Stimulated activated CD4-positive, alpha-beta T cell treated with anti-CD3 and anti-CD28 coated beads, Interleukin-12 subunit alpha, Interleukin-12 subunit beta, amount 100 ng/mL, for 24 hours (primary cell): Measurements from ENCODE around the gene GAREM1.

Source experiments
- DNase-seq, 2 experiments: peaks; one replicate each; pipeline ENCODE4 v3.0.0-alpha.2; 2020; ENCODE audit warnings: low read depth in 2 of 2

GAREM1 gene

GRCh38 chr18:32328974-32329373 is 141.7 kb downstream of the GAREM1 start:
- DNase-seq = no peak

DNA sequence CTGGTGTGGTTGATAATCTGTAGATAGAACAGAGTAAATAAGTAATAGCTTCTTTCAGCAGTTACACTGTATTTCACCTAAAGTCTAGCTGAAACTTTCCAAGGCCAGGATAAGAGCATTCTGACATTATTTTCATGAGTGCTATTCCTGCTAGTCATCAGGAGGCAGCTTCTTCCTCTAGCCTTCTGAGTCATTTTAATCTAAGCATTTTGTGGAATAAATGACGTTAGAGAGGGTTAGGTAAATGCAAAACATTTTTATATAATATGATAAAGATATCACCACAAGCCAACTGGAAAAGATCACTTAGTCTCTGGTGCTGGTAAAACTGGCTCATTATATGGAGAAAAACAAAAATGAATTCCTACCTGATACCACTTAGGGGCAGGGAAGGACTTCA is 142.3 kb downstream of the GAREM1 start:
- DNase-seq = no peak

- DNase-seq = no peak
Observed at GRCh38 chr18:32326450-32327308, 144.0 kb downstream of the GAREM1 start.

DNA sequence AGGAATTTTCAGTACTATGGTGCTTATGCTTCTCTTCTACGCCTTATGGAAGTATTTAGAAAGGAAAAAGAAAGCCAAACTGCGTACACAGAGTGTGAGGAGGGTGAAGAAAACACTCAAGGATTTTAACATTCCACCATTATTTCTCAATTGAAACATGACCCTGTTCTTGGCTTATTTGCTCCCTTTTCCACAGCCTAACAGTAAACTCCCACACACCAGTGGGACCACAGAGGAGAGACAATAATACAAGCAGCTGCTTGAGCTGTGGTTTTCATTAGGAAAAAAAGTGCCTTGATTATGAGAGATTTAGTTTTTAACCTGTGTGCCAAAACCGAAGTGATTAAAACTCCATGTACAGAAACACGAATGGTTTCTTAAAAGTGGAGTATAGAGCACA is 146.5 kb downstream of the GAREM1 start:
- no peak for DNase-seq

GRCh38 chr18:32321826-32322225 is 148.9 kb downstream of the GAREM1 start:
- DNase-seq = no peak

DNA sequence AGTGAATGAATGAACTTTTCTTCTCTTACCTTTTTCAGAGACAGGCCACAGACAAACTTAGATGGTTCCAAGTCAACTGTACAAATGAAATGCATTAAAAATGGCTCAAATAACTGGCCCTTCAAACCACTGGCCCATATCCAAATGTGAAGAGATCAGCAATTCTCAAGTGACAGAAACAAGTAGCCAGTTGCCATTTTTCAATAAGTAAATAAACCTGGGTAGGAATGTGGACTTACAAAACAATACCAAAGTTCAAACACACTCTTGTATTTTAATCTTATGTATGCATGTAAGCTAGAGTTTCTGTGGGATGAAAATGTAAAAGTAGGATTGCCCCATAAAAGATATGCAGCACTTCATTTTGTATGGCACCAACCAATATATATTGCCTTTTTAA is 151.6 kb downstream of the GAREM1 start:
- DNase-seq = no peak

DNA sequence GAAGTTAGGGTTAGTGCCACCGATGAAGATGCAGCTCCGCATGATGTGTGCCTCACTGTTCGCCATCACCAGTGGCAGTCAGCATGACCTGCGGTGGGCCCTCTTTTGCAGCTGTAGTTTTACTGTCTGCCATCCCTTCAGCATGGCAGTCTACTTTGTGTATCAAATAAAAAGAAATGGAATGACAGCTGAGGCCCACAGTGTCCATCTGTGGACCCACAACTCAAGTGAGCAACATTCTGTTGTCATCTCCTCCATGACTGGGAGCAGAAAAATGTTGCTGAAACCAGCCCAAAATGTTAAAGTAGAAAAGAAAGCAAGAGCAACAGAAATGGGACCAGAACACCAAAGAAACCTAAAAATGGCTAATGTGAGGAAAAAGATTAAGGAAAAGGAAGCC is 152.1 kb downstream of the GAREM1 start:
- no peak for DNase-seq

- no peak for DNase-seq
Observed at GRCh38 chr18:32317651-32318050, 153.0 kb downstream of the GAREM1 start.

DNA sequence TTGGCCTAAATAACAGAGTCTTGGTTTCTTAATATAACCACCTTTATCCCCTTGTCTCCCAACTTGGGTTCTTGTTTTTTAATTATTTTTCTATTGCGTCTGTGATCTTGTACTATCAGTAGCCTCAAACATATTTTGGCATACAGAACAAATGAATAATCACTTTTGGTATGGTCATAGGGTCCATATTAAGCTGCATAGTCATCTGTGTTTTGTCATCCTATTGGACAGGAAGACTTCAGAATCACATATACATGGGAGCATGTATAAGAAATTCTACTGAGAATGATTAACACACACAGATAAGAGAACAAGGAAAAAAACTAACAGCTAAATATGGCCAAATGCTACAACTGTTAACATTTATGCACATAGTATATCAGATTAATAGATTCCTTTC is 154.8 kb downstream of the GAREM1 start:
- no peak for DNase-seq

DNA sequence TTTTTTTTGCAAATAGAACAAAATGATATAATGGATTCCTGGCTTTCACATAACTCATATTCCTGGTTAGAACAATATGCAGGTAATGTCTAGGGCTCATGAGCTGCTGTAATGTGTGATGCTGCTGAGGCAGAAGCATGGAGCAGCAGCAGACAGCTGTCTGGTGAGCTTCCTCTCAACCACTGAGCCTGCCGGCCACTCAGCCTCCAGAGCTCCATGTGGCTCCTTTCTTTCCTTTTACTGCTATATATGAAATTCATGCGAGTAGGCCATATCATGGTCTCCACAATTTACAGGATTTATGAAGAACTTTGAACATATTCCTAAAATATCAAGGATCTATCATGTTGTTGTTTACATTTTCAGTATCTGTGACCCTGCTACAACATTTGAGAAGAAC is 159.9 kb downstream of the GAREM1 start:
- DNase-seq = no peak

GRCh38 chr18:32310101-32310500 is 160.6 kb downstream of the GAREM1 start:
- no peak for DNase-seq

- no peak for DNase-seq
Observed at GRCh38 chr18:32308493-32309120, 162.1 kb downstream of the GAREM1 start.

GRCh38 chr18:32303400-32303799 is 167.3 kb downstream of the GAREM1 start:
- no peak for DNase-seq

- no peak for DNase-seq
Observed at GRCh38 chr18:32302806-32303205, 167.9 kb downstream of the GAREM1 start.

DNA sequence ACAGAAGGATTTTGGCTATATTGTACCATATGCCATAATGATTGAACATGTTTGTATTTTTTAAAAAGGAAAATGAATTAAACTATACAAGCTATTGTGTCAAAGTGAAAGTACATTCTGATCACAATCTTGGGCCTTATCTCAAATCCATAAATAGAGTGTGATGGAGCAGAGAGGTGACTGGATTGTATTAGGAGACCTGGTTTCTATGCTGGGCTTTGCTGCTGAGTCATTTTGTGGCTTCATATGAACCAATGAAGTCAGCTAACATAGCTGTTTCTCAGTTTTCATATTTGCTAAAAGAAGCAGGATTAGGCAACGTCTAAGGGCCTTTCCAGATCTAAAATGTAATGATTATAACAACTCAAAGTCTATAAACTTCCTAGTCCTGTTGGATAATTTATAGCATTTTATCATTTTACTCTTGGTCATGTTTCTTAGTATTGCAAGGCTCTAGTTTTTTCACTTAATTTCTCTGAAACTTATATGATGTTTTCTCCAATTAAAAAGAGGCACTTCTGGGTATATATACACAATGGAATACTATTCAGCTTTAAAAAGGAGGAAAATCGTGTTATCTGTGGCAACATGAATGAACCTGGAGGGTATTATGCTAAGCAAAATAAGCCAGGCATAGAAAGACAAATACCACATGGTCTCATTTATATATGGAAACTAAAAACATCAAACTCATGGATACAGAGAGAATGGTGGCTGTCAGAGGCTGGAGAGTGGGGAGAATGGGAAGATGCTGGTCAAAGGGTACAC is 168.5 kb downstream of the GAREM1 start:
- DNase-seq = no peak

DNA sequence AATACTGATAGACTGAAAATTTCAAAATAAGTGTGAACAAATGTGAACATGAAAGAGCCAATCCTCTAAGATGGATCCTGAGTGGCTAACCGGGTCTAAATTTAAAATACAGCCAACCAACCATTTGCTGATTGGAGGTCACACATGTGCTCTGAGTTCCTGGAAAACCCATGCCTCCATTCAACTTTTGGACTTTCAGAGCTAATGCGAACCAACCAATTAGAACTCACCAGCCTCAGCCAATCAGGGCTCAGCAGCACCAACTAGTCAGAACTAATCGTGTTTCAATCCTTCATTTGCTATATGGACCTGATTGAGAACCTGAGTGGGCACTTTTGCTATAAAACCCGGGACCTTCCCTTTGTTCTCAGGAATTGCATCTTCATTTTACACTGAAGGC is 169.3 kb downstream of the GAREM1 start:
- no peak for DNase-seq

GRCh38 chr18:32300914-32301313 is 169.8 kb downstream of the GAREM1 start:
- DNase-seq = no peak

DNA sequence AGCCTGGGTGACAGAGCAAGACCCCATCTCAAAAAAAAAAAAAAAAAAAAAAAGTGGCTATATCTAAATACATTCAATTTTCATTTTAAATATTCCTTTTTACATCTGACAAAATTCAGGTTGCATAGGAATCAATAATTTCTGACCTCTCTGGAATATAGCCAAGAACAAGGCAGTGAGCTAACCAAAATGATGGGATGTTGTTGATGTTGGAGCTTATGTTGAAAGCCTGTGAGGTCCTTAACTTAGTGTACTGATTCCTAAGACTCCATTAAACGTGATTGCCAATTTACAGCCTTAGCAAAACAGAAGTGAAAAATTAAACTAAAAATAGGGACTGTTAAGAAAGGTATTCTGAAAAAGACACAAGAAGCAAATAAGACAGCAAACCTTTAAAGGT is 171.2 kb downstream of the GAREM1 start:
- DNase-seq = no peak

DNA sequence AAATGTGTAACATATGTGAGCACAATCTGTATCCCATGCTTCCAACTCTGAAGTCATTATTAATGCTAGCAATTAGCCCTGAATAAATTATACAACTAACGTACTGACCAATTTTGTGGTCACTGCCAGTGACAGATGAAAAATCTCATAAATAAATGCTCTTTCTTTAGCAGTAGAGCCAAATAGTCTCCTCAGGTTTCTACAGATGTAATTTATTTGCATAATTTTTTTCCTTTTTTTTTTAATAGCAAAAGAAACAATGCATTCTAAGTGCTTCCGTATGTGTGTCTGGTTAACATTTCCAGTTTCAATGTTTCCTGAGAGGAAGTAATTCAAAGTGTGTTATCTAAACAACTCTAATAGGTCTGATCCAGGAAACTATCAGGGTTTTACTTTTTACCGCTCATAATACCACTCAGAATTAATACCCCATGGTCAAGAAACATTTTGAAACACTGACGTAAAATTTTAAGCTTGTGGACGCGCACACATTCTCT is 172.5 kb downstream of the GAREM1 start:
- DNase-seq = no peak

DNA sequence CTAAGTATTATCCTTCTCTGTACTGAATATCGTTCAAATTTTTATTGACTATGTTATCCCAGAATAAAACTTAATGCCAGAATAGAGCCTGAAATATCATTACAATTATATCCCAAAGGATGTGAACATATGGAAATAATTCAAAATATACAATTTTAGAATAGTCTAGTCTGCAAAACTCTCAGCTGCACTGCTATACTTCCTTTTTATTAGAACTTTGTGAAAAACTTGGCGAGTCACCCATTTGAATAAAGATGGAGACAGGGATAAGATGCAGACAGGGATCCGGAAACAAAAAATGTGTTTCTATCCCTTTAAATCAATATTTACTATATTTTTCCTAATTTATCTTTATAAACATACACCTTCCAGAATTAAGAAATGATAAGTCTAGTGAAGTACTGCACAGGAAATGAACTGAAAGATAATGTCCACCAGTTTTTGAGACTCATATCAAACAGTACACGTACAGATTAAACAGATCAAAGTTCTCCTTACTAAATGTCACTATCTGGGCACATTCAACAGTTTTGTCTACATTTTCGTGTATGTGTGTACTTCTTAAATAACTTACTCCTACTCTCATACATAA is 173.0 kb downstream of the GAREM1 start:
- no peak for DNase-seq

GRCh38 chr18:32296851-32297250 is 173.8 kb downstream of the GAREM1 start:
- no peak for DNase-seq

DNA sequence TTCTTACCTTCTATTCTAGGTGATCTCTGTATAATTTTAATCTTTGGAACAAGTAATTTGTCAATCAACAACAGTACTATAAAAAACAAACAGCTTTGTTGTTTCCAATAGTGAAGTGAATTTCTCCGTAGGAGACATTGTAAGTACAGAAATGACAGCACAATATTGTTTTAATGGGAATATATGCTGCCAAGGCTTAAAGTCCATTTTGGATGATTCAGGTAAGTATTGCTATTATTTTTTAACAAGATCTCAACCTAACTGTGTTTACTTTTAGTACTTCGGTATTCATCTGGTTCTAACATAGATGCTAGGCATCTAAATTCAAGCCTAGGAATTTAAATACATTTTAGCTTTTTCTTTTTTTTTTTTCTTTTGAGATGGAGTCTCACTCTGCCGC is 175.1 kb downstream of the GAREM1 start:
- no peak for DNase-seq
